Breast epithelium (tissue), 4 donors: ENCODE data around the gene ARL5A. TPM values are rescaled to one million over a fixed set of nuclear protein-coding genes. Genes with fewer than 3 reads are reported as not detected.
A peak's percentile ranks its signal among the peaks of the same experiment; 100 is the strongest.

ENCODE experiments used
- DNase-seq, 2 donors: peaks; one replicate each; pipeline ENCODE4 v3.0.0-alpha.2; 2019; ENCODE audit warnings: low spot score in 2 of 2
- H3K27ac ChIP-seq, 2 donors: fragments of 200-600 bp; sonication (generic) in 1 of 2; one replicate each; pipeline ENCODE4 v1.5.1; 2016 to 2019; ENCODE audit warnings: mild to moderate bottlenecking in 1 of 2
- H3K27me3 ChIP-seq, 2 donors: fragments of 200-600 bp; sonication (generic) in 1 of 2; one replicate each; pipeline versions ENCODE4 v1.5.1 to v1.6.0; 2017 to 2019; ENCODE audit warnings: control low read depth in 1 of 2, mild to moderate bottlenecking in 1 of 2
- H3K36me3 ChIP-seq: fragments of 200-600 bp; one replicate; pipeline ENCODE4 v1.5.1; 2019
- H3K4me1 ChIP-seq, 2 donors: fragments of 200-600 bp; sonication (generic); one replicate each; pipeline ENCODE4 v1.5.1; 2016 to 2019; ENCODE audit warnings: control low read depth in 1 of 2
- H3K4me3 ChIP-seq, 3 donors: fragments of 200-600 bp; sonication (generic); 1 replicate in 2 of 3; 2 replicates in 1 of 3; pipeline ENCODE4 v1.5.1; 2016 to 2019; ENCODE audit warnings: mild to moderate bottlenecking in 3 of 3, moderate library complexity in 2 of 3
- H3K9me3 ChIP-seq, 2 donors: fragments of 200-600 bp; sonication (generic) in 1 of 2; one replicate each; pipeline ENCODE4 v1.5.1; 2016 to 2019; ENCODE audit warnings: control low read depth in 1 of 2
- CTCF ChIP-seq, 3 donors: fragments of 450-650 bp; IDR thresholded peaks; one replicate each; pipeline ENCODE4 v1.5.1; 2016 to 2017; ENCODE audit warnings: antibody characterized with exemption in 3 of 3, mild to moderate bottlenecking in 3 of 3, moderate library complexity in 3 of 3
- POLR2A ChIP-seq: fragments of 450-650 bp; IDR thresholded peaks from one replicate; pipeline ENCODE4 v1.6.1; 2016; ENCODE audit warnings: antibody characterized with exemption, mild to moderate bottlenecking, moderate library complexity
- POLR2AphosphoS5 ChIP-seq, 3 donors: sonication (generic); formaldehyde crosslinking; IDR thresholded peaks; one replicate each; pipeline ENCODE4 v1.6.1; 2017; ENCODE audit warnings: antibody characterized with exemption in 3 of 3
- intact Hi-C: fragments of 100-400 bp; cut with DNase I; formaldehyde crosslinking; loops from one replicate; pipeline ENCODE4 v1.15.1; 2023; ENCODE audit warnings: low total_unique reads
- total RNA-seq, 3 donors: library from RNA; depleted of rRNA; stranded (reverse); fragments of >200 nt; gene quantifications; one replicate each; pipeline ENCODE4 v1.1.0, GENCODE V29; 2016

Gene ARL5A
- total RNA-seq, 3 donors from 2014 or later: 43.2 to 63.1 (median 45.6) TPM

- Histone ChIP-seq H3K9me3 (no peaks in the 10 kb centered on the region), H3K36me3 (no peaks in the 10 kb centered on the region), H3K27me3 (no peaks in the 10 kb centered on the region), H3K27ac (peak overlapping the region in 1 of 2 donors; percentile 7), H3K4me3 (no peak overlapping the region), H3K4me1 (no peaks in the 10 kb centered on the region)
- DNase-seq: no peak
- intact Hi-C loops: no loop called here
- TF ChIP-seq POLR2AphosphoS5 (IDR thresholded peaks at IDR 0.05): no peak
- no peak for TF ChIP-seq POLR2A
- TF ChIP-seq CTCF (IDR thresholded peaks at IDR 0.05): no peak
Observed at GRCh38 chr2:151861174-151861573, 33.0 kb upstream of the ARL5A start.

- Histone ChIP-seq H3K4me3 (no peak overlapping the region), H3K9me3 (no peaks in the 10 kb centered on the region), H3K27ac (peak overlapping the region in 1 of 2 donors; percentile 7), H3K36me3 (no peaks in the 10 kb centered on the region), H3K27me3 (no peaks in the 10 kb centered on the region), H3K4me1 (no peaks in the 10 kb centered on the region)
- TF ChIP-seq CTCF (IDR thresholded peaks at IDR 0.05) (no peak), POLR2AphosphoS5 (IDR thresholded peaks at IDR 0.05) (no peak), POLR2A (no peak)
- intact Hi-C loops: loop anchor here (1.0 kb wide), 1 partner anchor 70 kb away; no protein-coding TSS in a partner anchor
- DNase-seq: no peak
Observed at GRCh38 chr2:151860613-151861146, 32.5 kb upstream of the ARL5A start.

DNA sequence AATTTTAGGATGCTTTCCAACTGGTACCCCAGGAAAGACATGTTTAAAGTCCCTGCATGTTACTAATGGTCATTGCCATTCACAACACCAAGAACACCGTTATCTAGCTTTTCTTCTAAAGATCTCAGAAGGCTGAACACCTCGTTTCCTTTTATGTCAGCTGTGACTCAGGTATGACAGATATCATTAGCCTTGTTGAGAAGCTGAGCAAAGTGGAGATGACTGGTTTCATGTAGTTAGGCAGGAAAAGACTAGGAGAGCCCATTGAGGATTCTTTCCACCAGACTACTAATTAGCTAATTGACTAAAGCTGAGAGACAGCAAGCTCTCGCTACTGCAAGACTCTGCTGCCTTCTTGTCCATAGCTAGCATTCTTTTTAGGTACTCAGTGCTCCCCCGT, 32.0 kb upstream of the ARL5A start:
- Histone ChIP-seq H3K9me3 (no peaks in the 10 kb centered on the region), H3K36me3 (no peaks in the 10 kb centered on the region), H3K4me1 (no peaks in the 10 kb centered on the region), H3K27me3 (no peaks in the 10 kb centered on the region), H3K27ac (no peak overlapping the region), H3K4me3 (no peak overlapping the region)
- TF ChIP-seq POLR2AphosphoS5 (IDR thresholded peaks at IDR 0.05) (no peak), POLR2A (no peak), CTCF (IDR thresholded peaks at IDR 0.05) (no peak)
- no peak for DNase-seq
- intact Hi-C loops: loop anchor here (1.0 kb wide), 1 partner anchor 70 kb away; no protein-coding TSS in a partner anchor

GRCh38 chr2:151857650-151858049, 29.4 kb upstream of the ARL5A start:
- Histone ChIP-seq H3K27ac (no peak overlapping the region), H3K4me1 (no peaks in the 10 kb centered on the region), H3K9me3 (no peaks in the 10 kb centered on the region), H3K36me3 (no peaks in the 10 kb centered on the region), H3K27me3 (no peaks in the 10 kb centered on the region), H3K4me3 (no peak overlapping the region)
- no peak for TF ChIP-seq CTCF (IDR thresholded peaks at IDR 0.05)
- intact Hi-C loops: no loop called here
- DNase-seq: peak in 1 of 2 donors; percentile 32

DNA sequence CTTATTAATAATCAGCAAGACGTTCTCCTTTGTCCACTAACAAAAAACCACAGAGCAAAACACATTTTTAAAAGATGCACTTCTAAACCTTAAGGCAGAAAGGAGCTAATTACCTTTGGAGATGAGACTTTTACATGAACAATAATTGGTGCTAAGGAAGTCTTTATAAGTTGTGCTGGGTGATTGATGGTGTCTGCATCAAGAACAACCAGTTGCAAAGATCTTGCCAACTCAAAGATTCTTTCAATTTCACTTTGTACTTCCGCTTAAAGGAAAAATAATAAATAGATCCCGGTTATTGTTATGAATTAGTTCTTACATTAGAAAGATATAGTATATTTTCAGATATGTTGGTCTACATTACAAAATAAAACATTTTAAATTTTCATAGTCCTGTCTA, 26.9 kb upstream of the ARL5A start:
- TF ChIP-seq CTCF (IDR thresholded peaks at IDR 0.05) (no peak), POLR2A (no peak), POLR2AphosphoS5 (IDR thresholded peaks at IDR 0.05) (no peak)
- Histone ChIP-seq H3K27me3 (no peaks in the 10 kb centered on the region), H3K4me3 (no peak overlapping the region), H3K36me3 (no peaks in the 10 kb centered on the region), H3K9me3 (no peaks in the 10 kb centered on the region), H3K27ac (no peak overlapping the region), H3K4me1 (no peaks in the 10 kb centered on the region)
- no peak for DNase-seq
- intact Hi-C loops: no loop called here
